MM.1S (cell line): Measurements from ENCODE around the gene EMP1.

Experiments
- DNase-seq: peaks from one replicate; pipeline ENCODE4 v3.0.0-alpha.2; 2015
- H2AFZ ChIP-seq: fragments of 300-600 bp; sonication (generic); 2 replicates; pipeline ENCODE4 v1.6.0; 2016; ENCODE audit warnings: antibody characterized with exemption, low read length
- H3F3A ChIP-seq: fragments of 300-600 bp; sonication (generic); 2 replicates; pipeline ENCODE4 v1.6.1; 2016; ENCODE audit warnings: mild to moderate bottlenecking, antibody characterized with exemption, low read length, moderate library complexity, mixed read lengths; ENCODE audit not compliant: insufficient read depth
- H3K27ac ChIP-seq: fragments of 300-600 bp; sonication (generic); 2 replicates; pipeline ENCODE4 v1.5.1; 2016; ENCODE audit warnings: mild to moderate bottlenecking, low read length
- H3K27me3 ChIP-seq: fragments of 300-600 bp; sonication (generic); replicated peaks from 2 replicates; pipeline ENCODE4 v1.6.0; 2016; ENCODE audit warnings: low read length; ENCODE audit not compliant: insufficient read depth
- H3K36me3 ChIP-seq: fragments of 300-600 bp; sonication (generic); replicated peaks from 2 replicates; pipeline ENCODE4 v1.6.1; 2016; ENCODE audit warnings: mild to moderate bottlenecking, low read length, mixed read lengths; ENCODE audit not compliant: insufficient read depth
- H3K4me1 ChIP-seq: fragments of 300-600 bp; sonication (generic); 2 replicates; pipeline ENCODE4 v1.6.1; 2016; ENCODE audit warnings: low read length, mixed read lengths
- H3K4me2 ChIP-seq: fragments of 300-600 bp; sonication (generic); 2 replicates; pipeline ENCODE4 v1.6.0; 2016; ENCODE audit warnings: low read depth, low read length
- H3K4me3 ChIP-seq: fragments of 300-600 bp; sonication (generic); 2 replicates; pipeline ENCODE4 v1.5.1; 2016; ENCODE audit warnings: low read length, mixed read lengths
- H3K79me2 ChIP-seq: fragments of 300-600 bp; sonication (generic); 2 replicates; pipeline ENCODE4 v1.6.1; 2016; ENCODE audit warnings: mixed run types, low read length, mixed read lengths
- H3K9ac ChIP-seq: fragments of 300-600 bp; sonication (generic); 2 replicates; pipeline ENCODE4 v1.6.1; 2016; ENCODE audit warnings: low read length, mixed read lengths
- H3K9me2 ChIP-seq: fragments of 300-600 bp; sonication (generic); replicated peaks from 2 replicates; pipeline ENCODE4 v1.6.1; 2016; ENCODE audit warnings: mild to moderate bottlenecking, low read length, mixed read lengths; ENCODE audit not compliant: insufficient read depth
- H3K9me3 ChIP-seq: fragments of 300-600 bp; sonication (generic); replicated peaks from 2 replicates; pipeline ENCODE4 v1.6.1; 2016; ENCODE audit warnings: mild to moderate bottlenecking, low read length, mixed read lengths; ENCODE audit not compliant: insufficient read depth
- H4K20me1 ChIP-seq: fragments of 300-600 bp; sonication (generic); 2 replicates; pipeline ENCODE4 v1.6.1; 2016; ENCODE audit warnings: mild to moderate bottlenecking, low read length, moderate library complexity, mixed read lengths; ENCODE audit not compliant: insufficient read depth
- CTCF ChIP-seq: fragments of 300-600 bp; sonication (generic); IDR thresholded peaks from 2 replicates; pipeline ENCODE4 v1.5.1; 2016; ENCODE audit warnings: antibody characterized with exemption, low read length, mixed read lengths
- EZH2 ChIP-seq: fragments of 300-600 bp; sonication (generic); optimal IDR thresholded peaks from 2 replicates; pipeline ENCODE3; 2017; ENCODE audit warnings: low read depth, mild to moderate bottlenecking, antibody characterized with exemption, low read length, mixed read lengths
- EZH2phosphoT487 ChIP-seq: fragments of 300-600 bp; sonication (generic); IDR thresholded peaks from 2 replicates; pipeline ENCODE4 v1.6.1; 2018; ENCODE audit warnings: antibody characterized with exemption, low read length

Gene EMP1

GRCh38 chr12:13182881-13183280, 13.6 kb upstream of the EMP1 start:
- Histone ChIP-seq H3K4me2 (no peak overlapping the region), H4K20me1 (no peaks in the 10 kb centered on the region), H3K27me3 (no peaks in the 10 kb centered on the region), H2AFZ (no peak overlapping the region), H3K4me1 (peaks cover 16% of the 10 kb centered on the region), H3K9ac (no peak overlapping the region), H3K4me3 (no peak overlapping the region), H3K79me2 (no peaks in the 10 kb centered on the region), H3F3A (peaks cover 14% of the 10 kb centered on the region), H3K9me3 (no peaks in the 10 kb centered on the region), H3K9me2 (no peaks in the 10 kb centered on the region), H3K36me3 (no peaks in the 10 kb centered on the region), H3K27ac (no peak overlapping the region)
- DNase-seq, result no peak
- TF ChIP-seq CTCF (no peak), EZH2phosphoT487 (no peak), EZH2 (no peak)

GRCh38 chr12:13183620-13184019, 12.9 kb upstream of the EMP1 start:
- H4K20me1 ChIP-seq, result no peaks in the 10 kb centered on the region
- no peaks in the 10 kb centered on the region for H3K9me3 ChIP-seq
- H3K4me3 ChIP-seq, result no peak overlapping the region
- H3K9me2 ChIP-seq, result no peaks in the 10 kb centered on the region
- no peak for DNase-seq
- no peak overlapping the region for H3K9ac ChIP-seq
- TF ChIP-seq EZH2phosphoT487 (no peak), CTCF (no peak), EZH2 (no peak)
- no peaks in the 10 kb centered on the region for H3K27me3 ChIP-seq
- H3K4me2 ChIP-seq, result no peak overlapping the region
- H2AFZ ChIP-seq, result no peak overlapping the region
- no peak overlapping the region for H3K27ac ChIP-seq
- peaks cover 14% of the 10 kb centered on the region for H3F3A ChIP-seq
- peaks cover 13% of the 10 kb centered on the region for H3K4me1 ChIP-seq
- no peaks in the 10 kb centered on the region for H3K36me3 ChIP-seq
- no peaks in the 10 kb centered on the region for H3K79me2 ChIP-seq

- Histone ChIP-seq H3K4me1 (peaks cover 6% of the 10 kb centered on the region), H3K4me2 (no peak overlapping the region), H3K9me2 (no peaks in the 10 kb centered on the region), H4K20me1 (no peaks in the 10 kb centered on the region), H3K27me3 (no peaks in the 10 kb centered on the region), H3F3A (no peaks in the 10 kb centered on the region), H3K4me3 (no peak overlapping the region), H3K9ac (no peak overlapping the region), H2AFZ (no peak overlapping the region), H3K79me2 (no peaks in the 10 kb centered on the region), H3K9me3 (no peaks in the 10 kb centered on the region), H3K27ac (no peak overlapping the region), H3K36me3 (no peaks in the 10 kb centered on the region)
- no peak for DNase-seq
- TF ChIP-seq EZH2phosphoT487, result no peak
- TF ChIP-seq EZH2, result no peak
- TF ChIP-seq CTCF, result no peak
Observed at GRCh38 chr12:13186302-13186701, 10.2 kb upstream of the EMP1 start.

- no peak for DNase-seq
- no peaks in the 10 kb centered on the region for H4K20me1 ChIP-seq
- TF ChIP-seq EZH2phosphoT487, result no peak
- H3K9ac ChIP-seq, result no peak overlapping the region
- no peaks in the 10 kb centered on the region for H3K36me3 ChIP-seq
- no peaks in the 10 kb centered on the region for H3F3A ChIP-seq
- no peak overlapping the region for H3K4me2 ChIP-seq
- H3K4me1 ChIP-seq, result no peaks in the 10 kb centered on the region
- H3K9me3 ChIP-seq, result no peaks in the 10 kb centered on the region
- no peak overlapping the region for H2AFZ ChIP-seq
- no peaks in the 10 kb centered on the region for H3K27me3 ChIP-seq
- H3K27ac ChIP-seq, result no peak overlapping the region
- no peaks in the 10 kb centered on the region for H3K79me2 ChIP-seq
- no peak overlapping the region for H3K4me3 ChIP-seq
- no peaks in the 10 kb centered on the region for H3K9me2 ChIP-seq
Observed at GRCh38 chr12:13187399-13187798, 9.1 kb upstream of the EMP1 start.
